D721Med (cell line): ENCODE results near the gene TUBB.
A peak's percentile ranks its signal among the peaks of the same experiment; 100 is the strongest.
"Not testable (repeated sequence)": the region's sequence is repeated elsewhere in the genome, so short reads cannot be mapped to it uniquely, and the experiment has no call there.

ENCODE experiments used
- DNase-seq: peaks from one replicate; pipeline ENCODE4 v3.0.0; 2011; ENCODE audit warnings: low spot score; ENCODE audit not compliant: insufficient read length
- FAIRE-seq: peaks from 2 replicates; lab custom pipeline; 2011; peaks lifted over from hg19 to GRCh38; lab: Jason Lieb, UNC
- TF ChIP-seq, protein P1 (sequence below): IDR thresholded peaks from 2 replicates; pipeline ENCODE4 v1.5.1; 2012; ENCODE audit warnings: mild to moderate bottlenecking, control low read depth; ENCODE audit not compliant: insufficient read depth; ENCODE audit errors: missing control alignments

Gene TUBB

DNA sequence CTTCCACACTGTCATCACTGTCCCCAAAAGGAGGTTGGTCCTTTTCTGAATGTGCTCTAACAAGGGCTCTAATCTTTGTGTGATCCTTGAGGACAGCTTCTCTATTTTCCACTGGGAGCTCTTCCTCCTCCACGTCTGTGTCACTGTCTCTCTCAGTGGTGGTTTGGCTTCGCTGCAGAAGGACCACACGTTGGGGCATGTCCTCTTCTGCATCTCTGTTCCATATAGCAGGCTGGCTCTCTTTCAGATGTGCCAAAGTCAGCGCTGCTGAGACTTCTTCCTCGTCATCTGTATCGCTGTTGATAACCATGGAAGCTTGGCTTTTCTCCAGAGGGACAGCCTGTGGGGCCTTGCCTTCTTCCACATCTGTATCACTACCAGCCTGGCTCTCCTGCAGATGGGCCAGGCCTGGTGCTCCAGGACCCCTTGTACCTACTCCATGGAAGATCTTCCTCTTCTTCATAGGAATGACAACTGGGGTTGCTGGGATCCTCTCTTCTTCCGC is 7.7 kb upstream of the TUBB start:
- TF ChIP-seq, protein P1, sequence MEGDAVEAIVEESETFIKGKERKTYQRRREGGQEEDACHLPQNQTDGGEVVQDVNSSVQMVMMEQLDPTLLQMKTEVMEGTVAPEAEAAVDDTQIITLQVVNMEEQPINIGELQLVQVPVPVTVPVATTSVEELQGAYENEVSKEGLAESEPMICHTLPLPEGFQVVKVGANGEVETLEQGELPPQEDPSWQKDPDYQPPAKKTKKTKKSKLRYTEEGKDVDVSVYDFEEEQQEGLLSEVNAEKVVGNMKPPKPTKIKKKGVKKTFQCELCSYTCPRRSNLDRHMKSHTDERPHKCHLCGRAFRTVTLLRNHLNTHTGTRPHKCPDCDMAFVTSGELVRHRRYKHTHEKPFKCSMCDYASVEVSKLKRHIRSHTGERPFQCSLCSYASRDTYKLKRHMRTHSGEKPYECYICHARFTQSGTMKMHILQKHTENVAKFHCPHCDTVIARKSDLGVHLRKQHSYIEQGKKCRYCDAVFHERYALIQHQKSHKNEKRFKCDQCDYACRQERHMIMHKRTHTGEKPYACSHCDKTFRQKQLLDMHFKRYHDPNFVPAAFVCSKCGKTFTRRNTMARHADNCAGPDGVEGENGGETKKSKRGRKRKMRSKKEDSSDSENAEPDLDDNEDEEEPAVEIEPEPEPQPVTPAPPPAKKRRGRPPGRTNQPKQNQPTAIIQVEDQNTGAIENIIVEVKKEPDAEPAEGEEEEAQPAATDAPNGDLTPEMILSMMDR: no peak
- no peak for FAIRE-seq
- DNase-seq: no peak

DNA sequence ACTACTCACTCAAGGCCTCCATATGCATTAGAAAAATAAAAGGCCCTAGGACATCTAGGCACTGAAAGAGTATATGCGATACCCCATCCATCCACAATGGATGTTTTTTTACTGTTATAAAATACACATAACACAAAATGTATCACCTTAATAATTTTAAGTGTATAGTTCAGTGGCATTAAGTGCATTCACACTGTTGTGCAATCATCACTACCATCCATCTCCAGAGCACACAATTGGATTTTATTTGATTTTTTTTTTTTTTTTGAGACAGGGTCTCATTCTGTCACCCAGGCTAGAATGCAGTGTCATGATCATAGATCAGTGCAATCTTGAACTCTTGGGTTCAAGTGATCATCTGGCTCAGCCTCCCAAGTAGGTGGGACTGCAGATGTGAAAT is 5.9 kb upstream of the TUBB start:
- FAIRE-seq (no peak), DNase-seq (no peak)
- TF ChIP-seq, protein P1: no peak

DNA sequence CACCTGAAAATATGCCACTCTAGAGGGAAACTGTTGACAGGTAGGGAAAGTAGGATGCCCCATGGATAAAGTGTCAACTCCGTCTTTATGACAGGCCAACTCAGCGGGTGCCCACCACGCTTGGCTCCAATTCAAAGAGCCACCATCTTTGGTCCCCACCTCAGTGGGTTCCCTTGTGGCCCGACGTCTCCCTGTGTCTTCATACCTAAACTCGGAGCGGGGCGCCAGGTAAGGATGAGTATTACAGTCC is 3.3 kb upstream of the TUBB start:
- DNase-seq: no peak
- TF ChIP-seq, protein P1: no peak
- FAIRE-seq: no peak

DNA sequence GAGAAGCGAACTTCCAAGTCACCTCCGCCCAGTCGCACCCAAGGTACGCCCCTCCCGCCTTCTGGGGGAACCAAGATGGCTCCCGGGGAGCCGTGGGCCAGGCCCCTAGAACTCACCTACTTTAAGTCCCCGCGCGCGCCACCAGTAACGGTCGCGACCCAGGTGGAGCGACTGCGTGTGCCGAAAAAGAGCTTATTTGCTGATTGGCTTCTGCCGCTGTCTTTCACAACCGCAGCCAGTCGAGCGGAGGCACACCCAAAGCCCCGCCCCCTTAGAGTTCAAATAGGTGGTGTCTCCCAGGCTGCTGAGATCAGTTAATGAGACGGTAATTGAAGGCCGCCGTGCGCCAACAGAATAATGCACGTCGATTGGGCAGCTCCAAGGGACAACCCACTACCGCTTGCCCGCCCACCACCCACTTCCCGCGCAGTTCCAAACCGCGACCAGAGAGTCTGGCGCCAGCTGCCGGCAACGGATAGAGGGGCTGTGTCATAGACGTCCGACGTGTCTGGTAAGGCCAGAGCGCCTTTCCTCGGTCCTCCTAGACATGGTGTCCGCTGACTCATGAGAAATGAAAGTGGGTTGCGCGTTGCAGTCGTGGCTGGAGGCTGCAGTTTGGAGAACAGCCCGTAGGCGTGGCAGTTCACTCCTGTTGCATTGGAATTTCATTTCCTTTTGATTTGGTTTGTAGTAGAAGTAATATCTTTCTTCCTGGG is 2.9 kb upstream of the TUBB start, which contains the start of gene MDC1:
Gene MDC1 (minus strand): TSS at position 153 of the 716 bp plus-strand sequence. CDS start 2,106 bp downstream, outside the sequence.
- FAIRE-seq: no peak
- TF ChIP-seq, protein P1: no peak
- peak; percentile 80 for DNase-seq

DNA sequence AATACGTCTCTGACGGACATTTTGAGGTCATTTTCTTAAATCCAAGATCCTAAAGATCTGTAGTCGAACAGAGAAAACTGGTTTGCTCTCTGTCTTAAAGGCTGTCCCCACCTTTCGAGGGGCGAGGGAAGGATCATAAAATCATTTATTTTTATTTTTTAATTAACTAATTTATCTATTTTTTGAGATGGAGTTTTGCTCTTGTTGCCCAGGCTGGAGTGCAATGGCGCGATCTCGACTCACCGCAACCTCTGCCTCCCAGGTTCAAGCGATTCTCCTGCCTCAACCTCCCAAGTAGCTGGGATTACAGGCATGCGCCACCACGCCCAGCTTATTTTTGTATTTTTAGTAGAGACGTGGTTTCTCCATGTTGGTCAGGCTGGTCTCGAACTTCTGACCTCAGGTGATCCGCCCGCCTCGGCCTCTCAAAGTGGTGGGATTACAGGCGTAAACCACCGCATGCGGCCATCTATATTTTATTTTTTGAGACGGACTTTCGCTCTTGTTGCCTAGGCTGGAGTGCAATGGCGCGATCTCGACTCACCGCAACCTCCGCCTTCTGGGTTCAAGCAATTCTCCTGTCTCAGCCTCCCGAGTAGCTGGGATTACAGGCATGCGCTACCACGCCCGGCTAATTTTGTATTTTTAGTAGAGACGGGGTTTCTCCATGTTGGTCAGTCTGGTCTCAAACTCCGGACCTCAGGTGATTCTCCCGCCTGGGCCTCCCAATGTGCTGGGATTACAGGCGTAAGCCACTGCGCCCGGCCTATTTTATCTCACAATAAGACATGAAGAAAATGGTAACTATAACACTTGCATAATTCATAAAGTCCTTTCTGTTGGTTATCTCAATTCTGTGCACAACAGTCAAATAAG is 2.1 kb upstream of the TUBB start:
- FAIRE-seq, DNase-seq: not testable (repeated sequence)

DNA sequence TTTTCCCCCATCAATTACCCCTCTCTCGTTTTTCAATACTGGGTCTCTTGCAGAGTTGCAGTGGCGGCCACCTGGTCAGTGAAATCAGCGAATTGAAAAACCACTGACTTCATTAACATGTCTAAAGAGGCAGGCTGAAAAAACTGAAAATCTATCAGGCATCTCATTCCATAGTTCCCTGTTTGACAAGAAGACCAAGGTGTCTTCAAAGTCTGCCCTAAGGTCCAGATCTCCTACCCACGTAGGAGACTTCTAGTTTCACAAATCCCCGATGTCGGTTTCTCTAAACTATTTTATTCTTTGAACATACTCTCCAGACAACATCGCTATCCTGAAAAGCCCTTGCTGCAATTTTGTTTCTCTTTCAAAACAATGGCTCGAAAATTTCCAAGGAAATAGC is 796 bp upstream of the TUBB start:
- TF ChIP-seq, protein P1: no peak
- DNase-seq (no peak), FAIRE-seq (no peak)

DNA sequence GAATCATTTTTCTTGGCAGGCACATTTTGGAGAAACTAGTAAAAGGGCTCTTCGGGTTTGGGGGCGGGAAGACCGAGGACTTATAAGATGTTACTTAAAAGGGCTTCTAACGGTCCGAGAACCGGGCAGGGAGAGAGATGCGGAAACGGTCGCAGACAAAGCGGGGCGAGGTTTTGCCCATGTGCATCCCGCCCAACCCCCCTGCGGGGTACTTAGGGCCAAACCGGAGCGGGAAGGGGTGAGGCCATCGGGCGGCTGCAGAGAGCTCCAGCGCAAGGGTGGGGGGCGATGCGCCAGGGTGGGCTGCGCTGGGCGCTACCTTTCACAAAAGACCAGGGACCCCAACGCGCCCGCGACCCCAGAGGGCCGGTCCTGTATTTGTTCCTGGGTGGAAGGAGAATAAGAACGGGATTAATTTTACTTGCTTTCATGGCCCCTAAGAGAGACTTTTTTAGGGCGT is 616 bp downstream of the TUBB start:
- DNase-seq: no peak

More for the DNA sequence above, 616 bp downstream of the TUBB start:
- no peak for FAIRE-seq
- TF ChIP-seq, protein P1: no peak
